HG03457 (cell line): Measurements from ENCODE around the gene TMEM94.
A peak's percentile ranks its signal among the peaks of the same experiment; 100 is the strongest.
"Not testable (repeated sequence)": the region's sequence is repeated elsewhere in the genome, so short reads cannot be mapped to it uniquely, and the experiment has no call there.

ENCODE experiments used
- ATAC-seq: cut with Tn5 transposase; IDR thresholded peaks from one replicate; pipeline ENCODE4 v1.9.1; 2021; ENCODE audit warnings: moderate number of reproducible peaks; ENCODE audit not compliant: unreplicated experiment

The TMEM94 gene

GRCh38 chr17:75456417-75457046 is at the start of gene TMEM94:
Gene TMEM94 (plus strand): TSS chr17:75456635. CDS start chr17:75471906, 15,271 bp downstream.
- ATAC-seq = peak; percentile 75

GRCh38 chr17:75407655-75408352 is 48.6 kb upstream of the TMEM94 start:
- no peak for ATAC-seq

GRCh38 chr17:75410141-75410540 is 46.3 kb upstream of the TMEM94 start:
- no peak for ATAC-seq

GRCh38 chr17:75411328-75412067 is 44.9 kb upstream of the TMEM94 start:
- ATAC-seq = no peak

GRCh38 chr17:75412455-75413317 is 43.7 kb upstream of the TMEM94 start:
- ATAC-seq = no peak

GRCh38 chr17:75414488-75414887 is 41.9 kb upstream of the TMEM94 start:
- ATAC-seq = no peak

- no peak for ATAC-seq
Measured at GRCh38 chr17:75416006-75416405, 40.4 kb upstream of the TMEM94 start.

- ATAC-seq = no peak
Measured at GRCh38 chr17:75417054-75417580, 39.3 kb upstream of the TMEM94 start.

GRCh38 chr17:75418531-75418930 is 37.9 kb upstream of the TMEM94 start:
- ATAC-seq = no peak

- ATAC-seq = no peak
Measured at GRCh38 chr17:75428543-75429469, 27.6 kb upstream of the TMEM94 start.

- no peak for ATAC-seq
Measured at GRCh38 chr17:75430159-75430974, 26.1 kb upstream of the TMEM94 start.

GRCh38 chr17:75433218-75433783 is 23.1 kb upstream of the TMEM94 start:
- no peak for ATAC-seq

- ATAC-seq = not testable (repeated sequence)
Measured at GRCh38 chr17:75434433-75434832, 22.0 kb upstream of the TMEM94 start.

- not testable (repeated sequence) for ATAC-seq
Measured at GRCh38 chr17:75437404-75437803, 19.0 kb upstream of the TMEM94 start.

- ATAC-seq = no peak
Measured at GRCh38 chr17:75439287-75439686, 17.1 kb upstream of the TMEM94 start.

- no peak for ATAC-seq
Measured at GRCh38 chr17:75440738-75441448, 15.5 kb upstream of the TMEM94 start.

- ATAC-seq = no peak
Measured at GRCh38 chr17:75442168-75443103, 14.0 kb upstream of the TMEM94 start.
